ENCODE results near the gene SMIM41.

Gene SMIM41

DNA sequence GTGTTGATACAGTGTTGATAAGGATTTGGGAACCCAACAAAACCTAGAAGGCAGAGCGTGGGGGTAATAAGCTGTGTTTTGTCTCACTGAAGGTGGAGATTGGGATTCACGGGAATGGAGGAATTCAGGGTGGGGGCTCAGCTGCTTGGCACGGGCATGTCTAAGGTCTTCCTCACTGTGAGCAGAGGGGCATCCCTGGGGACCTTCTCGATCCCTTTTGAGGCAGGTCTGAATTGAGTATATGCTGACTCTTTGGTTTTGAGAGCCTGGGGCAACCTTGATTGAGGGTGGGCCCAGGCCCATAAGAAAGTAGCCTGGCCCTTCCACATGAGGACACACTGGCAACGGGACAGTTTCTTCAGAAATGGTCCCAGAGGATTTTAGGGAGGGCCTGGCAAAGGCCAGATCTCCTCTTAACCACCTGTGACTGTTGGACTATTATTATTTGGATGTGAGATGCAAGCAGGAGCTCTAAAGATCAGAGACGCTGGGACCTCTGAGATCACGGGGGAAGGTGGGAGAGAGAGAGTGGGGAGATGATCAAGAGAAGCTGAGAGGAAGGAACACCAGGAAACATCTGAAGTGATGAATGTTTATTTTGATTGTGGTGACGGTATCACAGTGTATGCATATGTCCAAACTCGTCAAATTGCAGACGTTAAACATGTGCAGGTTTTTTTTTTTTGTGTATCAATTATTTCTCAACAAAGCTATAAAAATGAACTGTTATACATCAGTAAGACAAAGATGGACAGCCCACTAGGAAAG, 48.4 kb downstream of the SMIM41 start:
- H3K36me3 Mint-ChIP-seq (ENCODE audit: low read depth) = no peaks in the 10 kb centered on the region
- H3K4me3 Mint-ChIP-seq = no peak overlapping the region

DNA sequence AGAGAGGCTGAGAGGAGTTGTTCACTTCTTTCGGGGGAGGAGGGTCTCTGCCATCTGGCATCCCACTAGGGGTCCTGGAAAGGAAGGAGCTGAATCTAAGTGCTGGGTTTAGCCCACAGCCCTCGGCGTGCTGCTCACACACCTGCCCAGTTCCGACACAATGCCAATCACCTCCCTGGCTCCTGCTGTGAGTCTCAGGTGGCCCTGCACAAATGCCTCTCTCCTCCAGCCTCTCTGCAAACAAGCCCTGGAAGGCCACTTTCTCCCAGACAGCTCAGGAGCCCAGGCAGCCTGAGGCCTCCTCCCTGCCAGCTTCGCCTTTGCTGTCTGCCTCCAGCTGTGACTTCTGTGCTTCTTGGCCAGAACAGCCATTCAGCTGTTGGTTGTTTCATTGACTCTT, 51.2 kb downstream of the SMIM41 start:
- Mint-ChIP-seq H3K36me3 (ENCODE audit: low read depth) (no peaks in the 10 kb centered on the region), H3K4me3 (no peak overlapping the region), H3K27me3 (peaks cover 17% of the 10 kb centered on the region), H3K4me1 (ENCODE audit: low read depth) (no peaks in the 10 kb centered on the region), H3K27ac (no peak overlapping the region), H3K9me3 (no peaks in the 10 kb centered on the region)
- DNase-seq = no peak

More for the DNA sequence above, 48.4 kb downstream of the SMIM41 start:
- H3K27ac Mint-ChIP-seq = no peak overlapping the region
- H3K4me1 Mint-ChIP-seq (ENCODE audit: low read depth) = no peaks in the 10 kb centered on the region
- H3K9me3 Mint-ChIP-seq = no peaks in the 10 kb centered on the region
- peaks cover 30% of the 10 kb centered on the region for H3K27me3 Mint-ChIP-seq
- DNase-seq = no peak

DNA sequence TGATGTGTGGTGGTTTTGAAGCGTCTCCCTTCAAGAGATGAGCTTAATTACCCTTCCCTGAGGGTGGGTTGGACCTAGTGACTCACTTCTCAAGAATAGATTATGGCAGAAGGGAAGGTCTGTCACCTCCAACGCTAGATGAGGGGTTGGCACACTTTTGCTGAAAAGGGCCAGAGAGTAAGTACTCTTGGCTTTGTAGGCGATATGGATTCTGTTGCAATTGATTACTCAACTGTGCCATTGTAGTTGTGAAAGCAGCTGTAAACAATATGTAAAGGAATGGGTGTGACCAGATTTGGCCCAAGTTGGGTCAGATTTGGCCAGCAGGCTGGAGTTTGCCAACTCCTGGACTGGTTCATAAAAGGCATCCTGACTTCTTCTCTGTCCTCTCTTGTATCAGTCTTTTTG, 53.3 kb downstream of the SMIM41 start:
- Mint-ChIP-seq H3K4me1 (ENCODE audit: low read depth) (no peaks in the 10 kb centered on the region), H3K36me3 (ENCODE audit: low read depth) (no peaks in the 10 kb centered on the region), H3K9me3 (no peaks in the 10 kb centered on the region), H3K27me3 (peaks cover 8% of the 10 kb centered on the region), H3K27ac (no peak overlapping the region), H3K4me3 (no peak overlapping the region)
- no peak for DNase-seq

DNA sequence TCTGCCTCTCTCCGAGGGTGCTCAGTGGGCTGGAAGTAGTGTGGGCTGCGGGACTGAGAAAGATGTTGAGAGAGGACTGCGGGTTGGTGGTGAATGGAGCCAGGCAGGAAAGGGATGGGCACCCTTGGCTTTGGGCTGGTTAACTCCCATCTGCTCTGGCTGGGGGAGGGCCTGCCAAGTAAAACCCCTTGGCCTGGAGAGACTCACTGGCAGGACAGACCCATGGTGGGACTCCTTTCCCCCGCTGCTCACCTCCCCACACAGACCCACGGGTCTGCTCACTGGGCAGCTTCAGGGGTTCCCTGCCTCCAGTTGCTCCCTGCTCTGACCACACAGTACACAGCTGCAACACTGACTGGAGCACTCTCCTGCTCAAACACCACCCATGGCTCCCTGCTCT, 58.2 kb downstream of the SMIM41 start:
- Mint-ChIP-seq H3K27me3 (peaks cover 11% of the 10 kb centered on the region), H3K36me3 (ENCODE audit: low read depth) (no peaks in the 10 kb centered on the region), H3K4me1 (ENCODE audit: low read depth) (no peaks in the 10 kb centered on the region), H3K9me3 (no peaks in the 10 kb centered on the region), H3K4me3 (no peak overlapping the region), H3K27ac (no peak overlapping the region)
- DNase-seq = no peak

DNA sequence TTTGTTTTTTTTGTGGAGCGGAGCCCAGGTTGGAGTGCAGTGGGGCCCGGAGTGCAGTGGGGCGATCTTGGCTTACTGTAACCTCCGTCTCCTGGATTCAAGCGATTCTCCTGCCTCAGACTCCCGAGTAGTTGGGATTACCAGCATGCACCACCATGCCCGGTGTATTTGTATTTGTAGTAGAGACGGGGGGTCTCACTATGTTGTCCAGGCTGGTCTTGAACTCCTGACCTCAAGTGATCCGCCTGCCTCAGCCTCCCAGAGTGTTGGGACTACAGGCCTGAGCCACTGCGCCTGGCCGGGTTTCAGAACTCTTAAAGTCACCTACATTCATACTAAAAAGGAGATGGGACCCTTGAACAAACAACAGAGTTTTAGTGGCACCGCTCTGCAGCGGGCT, 59.6 kb downstream of the SMIM41 start:
- H3K4me3 Mint-ChIP-seq = no peak overlapping the region
- H3K27ac Mint-ChIP-seq = no peak overlapping the region
- no peaks in the 10 kb centered on the region for H3K4me1 Mint-ChIP-seq (ENCODE audit: low read depth)
- DNase-seq = no peak
- H3K36me3 Mint-ChIP-seq (ENCODE audit: low read depth) = no peaks in the 10 kb centered on the region
- peaks cover 11% of the 10 kb centered on the region for H3K27me3 Mint-ChIP-seq
- H3K9me3 Mint-ChIP-seq = no peaks in the 10 kb centered on the region

DNA sequence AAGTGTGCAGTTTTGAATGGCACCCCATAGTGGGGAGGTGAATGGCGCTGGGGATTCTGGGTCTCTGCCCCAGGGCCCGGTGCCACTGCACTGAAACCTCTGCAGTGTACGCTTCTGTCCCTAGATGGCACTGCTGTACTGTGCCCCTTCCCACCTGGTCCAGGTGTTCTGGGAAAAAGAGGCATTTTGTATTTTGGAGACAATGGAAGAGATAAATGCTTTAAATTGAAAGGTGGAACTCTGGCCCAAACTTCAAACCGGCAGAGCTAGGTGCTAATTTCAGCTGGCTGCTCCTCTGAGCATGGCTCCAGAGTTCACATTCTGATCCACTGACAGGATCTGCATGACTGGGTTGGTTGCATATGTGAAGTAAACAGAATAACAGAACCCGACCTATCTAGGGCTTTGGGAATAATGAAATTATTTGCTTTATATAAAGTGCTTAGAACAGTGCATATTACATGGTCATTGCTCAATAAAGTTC, 60.1 kb downstream of the SMIM41 start:
- DNase-seq = peak; percentile 57
- Mint-ChIP-seq H3K9me3 (no peaks in the 10 kb centered on the region), H3K27me3 (peaks cover 11% of the 10 kb centered on the region), H3K4me1 (ENCODE audit: low read depth) (no peaks in the 10 kb centered on the region), H3K36me3 (ENCODE audit: low read depth) (no peaks in the 10 kb centered on the region), H3K4me3 (no peak overlapping the region), H3K27ac (no peak overlapping the region)

DNA sequence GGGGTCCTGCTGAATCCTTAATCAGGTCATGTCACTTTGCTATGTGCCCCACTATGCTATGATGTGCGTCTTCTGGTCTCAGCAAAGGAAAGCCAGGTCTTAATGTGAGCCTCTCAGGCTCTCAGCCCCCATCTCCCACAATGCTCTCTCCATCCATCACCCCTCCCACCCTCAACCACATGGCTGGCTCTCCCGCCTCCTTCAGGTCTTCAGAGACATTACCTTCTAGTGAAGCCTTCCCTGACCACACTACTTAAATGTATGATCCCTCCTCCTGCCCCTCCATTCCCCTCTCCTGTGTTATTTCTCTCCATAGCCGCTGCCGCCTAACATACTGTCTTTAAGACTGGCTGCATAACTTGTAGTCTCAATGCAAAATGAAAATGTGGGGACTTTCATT, 61.8 kb downstream of the SMIM41 start:
- Mint-ChIP-seq H3K36me3 (ENCODE audit: low read depth) (no peaks in the 10 kb centered on the region), H3K27me3 (peaks cover 11% of the 10 kb centered on the region), H3K4me1 (ENCODE audit: low read depth) (no peaks in the 10 kb centered on the region), H3K4me3 (no peak overlapping the region), H3K27ac (no peak overlapping the region), H3K9me3 (no peaks in the 10 kb centered on the region)
- no peak for DNase-seq

DNA sequence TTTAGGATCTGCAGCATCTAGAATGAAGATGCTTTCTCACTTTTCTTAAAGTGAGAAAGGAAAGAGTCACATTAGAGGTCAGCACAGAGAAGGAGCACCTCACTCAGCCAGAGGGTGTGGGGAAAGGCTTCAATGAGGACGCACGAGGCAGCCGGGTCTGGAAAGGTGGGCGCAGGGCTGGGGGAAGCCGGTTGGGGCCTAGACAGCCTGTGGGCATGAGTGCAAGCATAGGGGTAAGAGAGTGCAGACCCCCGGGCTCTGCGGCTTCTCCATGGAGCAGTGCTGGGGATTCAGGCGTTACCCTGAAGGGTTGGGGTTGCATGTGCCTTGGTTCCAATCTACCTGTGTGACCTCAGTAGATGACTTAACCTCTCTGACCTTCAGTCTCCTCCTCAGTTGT, 62.4 kb downstream of the SMIM41 start:
- no peaks in the 10 kb centered on the region for H3K9me3 Mint-ChIP-seq
- DNase-seq = no peak
- no peak overlapping the region for H3K27ac Mint-ChIP-seq
- no peak overlapping the region for H3K4me3 Mint-ChIP-seq
- H3K27me3 Mint-ChIP-seq = peaks cover 8% of the 10 kb centered on the region
- no peaks in the 10 kb centered on the region for H3K36me3 Mint-ChIP-seq (ENCODE audit: low read depth)
- no peaks in the 10 kb centered on the region for H3K4me1 Mint-ChIP-seq (ENCODE audit: low read depth)

DNA sequence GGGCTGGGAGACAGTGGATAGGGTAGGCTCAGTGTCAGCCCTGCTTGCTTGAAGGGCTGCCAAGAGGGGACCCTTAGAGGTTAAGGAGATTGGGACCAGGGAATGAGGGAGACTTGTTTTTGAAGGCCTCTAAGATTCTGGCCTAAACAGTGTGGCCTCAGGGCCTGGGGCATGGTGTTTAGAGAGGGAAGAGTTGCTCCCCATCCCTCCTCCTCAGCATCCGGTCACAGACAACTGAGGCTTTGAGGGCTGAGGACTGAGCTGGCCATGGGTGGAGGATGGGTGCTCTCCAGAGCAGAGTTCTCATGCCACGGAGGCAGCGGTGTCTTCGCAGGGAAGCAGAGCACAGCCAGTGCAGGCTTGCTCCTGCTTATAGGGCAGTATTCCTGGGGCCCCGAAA, 62.9 kb downstream of the SMIM41 start:
- DNase-seq = no peak
- Mint-ChIP-seq H3K4me1 (ENCODE audit: low read depth) (no peaks in the 10 kb centered on the region), H3K36me3 (ENCODE audit: low read depth) (no peaks in the 10 kb centered on the region), H3K4me3 (no peak overlapping the region), H3K27ac (no peak overlapping the region), H3K27me3 (peaks cover 7% of the 10 kb centered on the region), H3K9me3 (no peaks in the 10 kb centered on the region)

DNA sequence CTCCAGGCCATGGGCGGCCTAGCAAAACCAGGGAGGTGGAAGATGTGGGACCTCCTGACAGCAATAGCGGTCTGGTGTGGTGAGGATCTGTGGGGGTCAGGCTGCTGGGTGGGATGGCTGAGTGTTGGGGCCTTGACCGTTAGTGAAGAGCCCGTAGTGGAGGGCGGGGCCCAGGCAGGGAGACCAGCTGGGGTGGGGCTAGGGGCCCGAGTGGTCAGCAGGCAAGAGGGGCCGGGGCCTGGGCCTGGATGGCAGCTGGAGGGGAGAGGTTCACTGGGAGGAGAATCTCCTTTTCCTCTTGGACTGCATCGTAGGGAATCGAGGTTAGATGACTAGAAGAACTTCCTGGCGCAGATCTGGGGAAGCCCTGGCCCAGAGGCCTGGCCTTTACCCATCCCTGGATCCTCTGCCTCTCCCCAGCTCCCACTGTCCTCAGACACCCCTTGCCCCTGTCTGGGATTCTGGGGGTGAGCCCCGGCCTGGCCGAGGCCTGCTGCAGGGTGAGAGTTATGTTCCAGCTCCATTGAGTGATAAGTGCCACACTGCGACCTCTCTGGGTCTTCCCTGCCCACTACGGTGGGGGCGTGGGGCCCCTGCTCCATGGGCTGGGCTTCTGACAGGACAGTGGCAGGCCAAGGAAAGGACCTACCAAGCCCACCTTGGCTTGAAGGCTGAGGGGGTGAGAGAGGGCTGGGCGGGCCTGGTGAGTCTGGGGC, 65.2 kb downstream of the SMIM41 start:
- Mint-ChIP-seq H3K4me1 (ENCODE audit: low read depth) (no peaks in the 10 kb centered on the region), H3K36me3 (ENCODE audit: low read depth) (no peaks in the 10 kb centered on the region), H3K27ac (no peak overlapping the region), H3K4me3 (no peak overlapping the region), H3K27me3 (no peaks in the 10 kb centered on the region), H3K9me3 (no peaks in the 10 kb centered on the region)
- no peak for DNase-seq

DNA sequence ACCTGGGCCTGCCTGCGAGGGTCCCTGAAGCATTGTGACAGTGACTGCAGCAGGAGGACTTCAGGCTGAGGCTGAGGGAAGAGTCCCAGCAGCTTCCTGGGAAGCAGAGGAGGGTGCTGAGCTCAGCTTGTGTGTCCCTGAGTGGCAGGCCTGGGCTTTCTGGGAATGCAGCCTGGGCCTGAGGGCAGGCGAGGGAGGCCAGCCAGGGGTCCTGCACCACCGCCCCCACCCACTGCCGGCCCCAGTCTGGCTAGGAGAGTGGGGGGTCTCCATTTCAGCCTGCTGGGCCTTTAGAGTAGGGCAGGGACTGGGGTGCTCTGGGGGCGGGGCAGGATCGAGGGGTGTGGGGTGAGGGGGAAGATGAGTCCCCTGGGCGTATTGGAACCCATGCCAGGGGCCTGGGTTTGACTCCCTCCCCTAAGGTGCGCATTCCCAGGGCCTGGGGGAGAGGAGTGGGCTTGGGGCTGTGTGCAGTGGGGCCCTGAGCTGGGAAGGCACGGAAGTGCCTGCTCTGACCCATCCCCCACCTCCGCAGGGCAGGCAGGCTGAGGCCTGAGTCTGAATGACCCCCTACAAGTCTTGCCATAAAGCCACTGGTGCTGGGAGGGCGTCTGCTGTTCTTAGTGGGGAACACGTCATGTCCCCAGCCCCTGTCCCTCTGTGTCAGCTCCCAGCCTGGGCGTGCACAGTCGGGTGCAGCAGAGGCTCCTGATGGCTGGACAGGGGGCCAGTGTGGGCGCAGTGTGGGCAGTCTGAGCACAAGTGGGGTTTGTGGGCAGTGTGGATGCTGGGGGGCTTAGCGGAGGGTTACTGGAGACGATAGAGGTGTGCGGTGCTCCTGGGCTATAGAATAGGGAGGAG, 66.0 kb downstream of the SMIM41 start:
- Mint-ChIP-seq H3K9me3 (no peaks in the 10 kb centered on the region), H3K4me3 (no peak overlapping the region), H3K4me1 (ENCODE audit: low read depth) (no peaks in the 10 kb centered on the region), H3K27ac (no peak overlapping the region), H3K27me3 (no peaks in the 10 kb centered on the region), H3K36me3 (ENCODE audit: low read depth) (no peaks in the 10 kb centered on the region)
- DNase-seq = no peak

DNA sequence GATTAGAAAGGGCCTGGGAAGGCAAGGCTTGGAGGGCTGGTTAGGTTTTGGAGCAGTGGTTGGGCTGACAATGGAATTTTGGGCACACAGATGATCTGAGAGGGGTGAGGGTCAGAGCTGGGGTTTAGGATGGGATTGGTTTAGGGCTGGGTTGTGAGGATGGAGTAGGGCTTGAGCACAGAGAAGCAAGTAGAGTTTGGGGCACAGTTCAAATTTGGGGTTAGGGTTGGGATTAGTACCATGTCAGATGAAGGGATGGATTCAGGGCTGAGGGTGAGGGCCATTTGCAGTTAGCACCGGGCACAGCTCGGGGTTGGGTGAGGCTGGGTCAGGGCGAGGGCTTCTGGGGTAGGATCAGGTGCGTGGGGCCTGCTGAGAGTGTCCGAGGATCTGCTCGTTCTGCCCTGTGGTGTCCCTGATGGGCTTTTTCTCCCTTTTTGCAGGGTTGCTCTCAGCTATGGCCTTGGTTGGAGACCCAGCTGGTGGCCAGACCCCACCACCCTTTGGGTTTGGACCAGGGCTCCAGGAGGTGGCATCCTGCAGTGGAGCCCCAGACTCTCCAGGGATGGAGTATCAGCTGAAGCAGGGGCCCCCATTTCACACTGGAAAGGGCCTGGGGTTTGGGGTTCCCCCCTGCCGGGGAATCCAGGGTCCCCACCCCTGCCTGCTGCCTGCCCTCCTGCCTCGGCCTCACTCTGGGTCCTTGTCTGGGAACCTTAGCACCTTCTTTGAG, 66.8 kb downstream of the SMIM41 start:
- H3K4me1 Mint-ChIP-seq (ENCODE audit: low read depth) = no peaks in the 10 kb centered on the region
- no peaks in the 10 kb centered on the region for H3K9me3 Mint-ChIP-seq
- H3K27ac Mint-ChIP-seq = no peak overlapping the region
- no peaks in the 10 kb centered on the region for H3K36me3 Mint-ChIP-seq (ENCODE audit: low read depth)
- no peak overlapping the region for H3K4me3 Mint-ChIP-seq
- DNase-seq = no peak
- H3K27me3 Mint-ChIP-seq = peaks cover 1% of the 10 kb centered on the region

DNA sequence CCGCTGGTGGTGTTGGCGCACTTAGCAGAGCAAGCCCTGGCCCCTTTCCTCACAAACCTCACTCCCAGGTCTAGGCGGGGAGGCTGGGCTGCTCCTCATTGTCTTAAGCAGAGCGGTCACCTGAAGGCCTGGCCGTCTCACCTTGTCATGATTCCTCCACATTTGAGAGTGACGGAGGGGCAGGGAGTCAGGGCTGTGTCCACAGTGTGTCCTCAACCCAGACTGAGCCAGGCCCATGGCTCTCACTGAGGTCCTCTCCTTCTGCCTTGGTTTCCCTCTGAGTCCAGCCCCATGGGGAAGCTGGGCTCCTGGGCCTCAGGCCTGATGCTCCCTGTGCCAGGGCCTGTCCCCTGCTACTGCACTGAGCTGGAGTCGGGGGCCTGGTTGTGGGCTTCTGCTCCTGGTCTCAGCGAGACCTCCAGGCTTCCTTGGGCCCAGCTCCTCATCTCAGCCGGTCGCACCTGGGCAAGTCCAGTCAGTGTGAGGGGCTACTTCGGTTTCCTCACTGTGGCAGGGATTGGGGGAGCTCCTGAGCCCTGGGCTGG, 67.4 kb downstream of the SMIM41 start:
- Mint-ChIP-seq H3K27ac (no peak overlapping the region), H3K27me3 (peaks cover 7% of the 10 kb centered on the region), H3K36me3 (ENCODE audit: low read depth) (no peaks in the 10 kb centered on the region)

More for the DNA sequence above, 67.4 kb downstream of the SMIM41 start:
- Mint-ChIP-seq H3K4me1 (ENCODE audit: low read depth) (peaks cover 5% of the 10 kb centered on the region), H3K9me3 (no peaks in the 10 kb centered on the region), H3K4me3 (no peak overlapping the region)
- DNase-seq = no peak
